ENCODE data around the gene RAP1GDS1.
A peak's percentile ranks its signal among the peaks of the same experiment; 100 is the strongest.
"Not testable (repeated sequence)": the region's sequence is repeated elsewhere in the genome, so short reads cannot be mapped to it uniquely, and the experiment has no call there.

RAP1GDS1 gene

DNA sequence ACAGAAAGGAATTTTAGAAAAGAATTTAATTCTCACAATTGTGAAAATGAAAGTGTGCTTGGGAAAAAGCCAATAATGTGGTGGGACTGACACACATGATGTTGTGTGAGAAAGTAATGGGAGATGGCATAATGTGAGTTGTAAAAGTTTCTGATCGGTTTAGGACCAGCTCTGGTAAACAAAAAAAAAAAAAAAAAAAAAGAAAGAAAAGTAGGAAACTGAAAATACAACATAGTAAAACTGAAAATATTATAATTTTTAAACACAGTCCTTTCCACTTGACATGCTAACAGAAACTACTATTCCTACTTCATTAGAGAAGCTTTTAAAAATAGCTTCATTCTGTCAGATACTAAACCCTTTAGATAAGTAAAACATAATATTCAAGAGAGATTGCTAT, 28.2 kb downstream of the RAP1GDS1 start:
- DNase-seq: no peak

DNA sequence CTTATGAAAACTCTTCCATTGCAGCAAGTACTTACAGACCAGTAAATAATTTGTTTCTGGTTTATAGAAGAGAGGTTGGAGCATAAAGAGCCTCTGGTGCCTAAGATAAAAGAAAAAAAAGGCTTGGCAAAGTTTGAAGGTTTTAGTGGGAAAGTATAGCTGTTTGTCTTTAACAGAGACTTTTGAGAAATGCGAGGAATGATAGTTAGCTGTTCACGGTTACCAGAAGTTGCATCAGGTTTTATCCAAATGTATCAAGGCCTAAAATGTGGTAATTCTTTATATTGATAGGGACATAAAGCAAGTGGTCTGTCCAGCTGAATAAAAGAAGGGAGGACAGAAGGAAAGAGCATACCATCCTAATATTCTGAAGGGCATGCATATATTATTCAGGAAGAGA, 29.3 kb downstream of the RAP1GDS1 start:
- no peak for DNase-seq

DNA sequence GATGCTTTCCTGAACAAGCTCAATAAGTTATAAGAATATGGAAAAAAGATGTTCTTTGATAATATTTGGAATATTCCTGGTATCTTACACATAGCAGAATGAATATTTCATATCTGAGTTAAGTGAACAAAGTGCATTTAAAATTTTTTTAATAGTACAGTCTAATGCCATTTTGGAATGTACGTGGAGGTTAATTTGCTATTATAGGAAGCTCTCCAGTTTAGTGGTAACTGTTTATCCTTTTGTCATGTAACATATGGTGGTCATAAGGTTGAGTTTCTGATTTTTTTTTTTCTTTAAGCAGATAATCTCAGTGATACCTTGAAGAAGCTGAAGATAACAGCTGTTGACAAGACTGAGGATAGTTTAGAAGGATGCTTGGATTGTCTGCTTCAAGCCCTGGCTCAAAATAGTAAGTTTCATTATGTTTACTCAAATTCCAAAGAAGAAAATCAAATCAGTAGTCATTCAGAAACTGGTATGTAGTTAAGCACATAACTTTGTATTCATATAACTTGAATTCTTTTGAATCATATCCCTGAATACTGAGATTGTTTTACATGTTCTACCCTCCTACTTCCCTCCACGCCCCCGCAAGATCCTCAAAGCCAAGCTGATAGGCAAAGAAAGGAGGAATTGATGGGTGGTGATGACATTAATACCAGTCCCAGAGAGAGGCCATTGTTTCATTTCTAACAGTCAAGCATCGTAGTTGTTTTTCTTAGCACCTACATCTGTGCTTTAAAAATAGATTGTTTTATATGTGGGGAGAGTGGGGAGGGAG, 32.1 kb downstream of the RAP1GDS1 start:
- no peak for DNase-seq

- DNase-seq: no peak
Measured at GRCh38 chr4:98298022-98298421, 36.8 kb downstream of the RAP1GDS1 start.

DNA sequence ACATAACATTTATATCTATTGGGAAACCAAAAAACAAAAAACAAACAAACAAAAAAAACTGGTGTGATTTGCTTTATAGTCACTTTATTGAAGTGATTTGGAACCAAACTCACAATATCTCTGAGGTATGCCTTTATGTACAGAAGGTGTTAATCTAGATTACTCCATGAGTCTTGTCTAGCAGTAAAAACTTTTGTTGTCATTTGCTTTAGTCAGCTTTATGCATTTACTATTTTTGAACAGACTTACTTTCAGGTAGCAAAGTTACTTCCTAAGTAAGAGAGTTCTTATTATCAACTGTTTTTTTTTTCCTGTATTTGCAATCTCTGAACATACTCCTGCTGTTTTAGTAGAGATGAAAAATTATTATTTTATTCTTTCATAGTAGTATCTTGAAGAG, 39.5 kb downstream of the RAP1GDS1 start:
- no peak for DNase-seq

DNA sequence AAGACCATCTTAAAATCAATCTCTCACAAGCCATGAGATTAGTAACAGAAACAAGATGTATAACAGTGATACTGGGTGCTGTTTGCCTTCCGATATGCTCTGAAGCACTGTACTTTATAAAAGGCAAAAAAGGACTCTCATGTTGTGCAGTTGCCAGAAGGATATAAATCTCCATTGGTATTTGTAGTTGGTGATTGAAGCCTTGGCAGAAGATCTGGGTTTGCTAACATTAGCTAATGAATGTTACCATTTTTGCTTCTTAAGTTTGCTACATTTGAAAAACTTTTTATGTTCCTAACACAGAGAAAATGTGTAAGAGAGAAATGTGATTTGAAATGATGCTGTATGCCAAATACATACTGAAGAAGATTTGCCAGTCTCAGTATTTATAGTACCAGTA, 44.4 kb downstream of the RAP1GDS1 start:
- no peak for DNase-seq

GRCh38 chr4:98310867-98311266, 49.7 kb downstream of the RAP1GDS1 start:
- DNase-seq: no peak

DNA sequence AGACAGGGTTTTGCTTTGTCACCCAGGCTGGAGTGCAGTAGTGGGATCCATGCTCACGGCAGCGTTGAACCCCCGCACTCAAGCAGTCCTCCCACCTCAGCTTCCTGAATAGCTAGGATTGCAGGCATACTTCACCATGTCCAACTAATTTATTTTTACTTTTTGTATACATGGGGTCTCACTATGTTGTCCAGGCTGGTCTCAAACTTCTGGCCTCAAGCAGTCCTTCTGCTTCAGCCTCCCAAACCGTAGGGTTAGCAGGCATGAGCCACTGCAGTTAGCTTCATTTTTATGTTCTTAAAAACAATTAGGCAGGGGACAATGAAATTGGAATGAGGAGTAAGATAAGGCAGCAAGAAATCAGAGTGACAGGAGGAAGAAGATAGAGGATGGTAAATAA, 50.5 kb downstream of the RAP1GDS1 start:
- DNase-seq: no peak

DNA sequence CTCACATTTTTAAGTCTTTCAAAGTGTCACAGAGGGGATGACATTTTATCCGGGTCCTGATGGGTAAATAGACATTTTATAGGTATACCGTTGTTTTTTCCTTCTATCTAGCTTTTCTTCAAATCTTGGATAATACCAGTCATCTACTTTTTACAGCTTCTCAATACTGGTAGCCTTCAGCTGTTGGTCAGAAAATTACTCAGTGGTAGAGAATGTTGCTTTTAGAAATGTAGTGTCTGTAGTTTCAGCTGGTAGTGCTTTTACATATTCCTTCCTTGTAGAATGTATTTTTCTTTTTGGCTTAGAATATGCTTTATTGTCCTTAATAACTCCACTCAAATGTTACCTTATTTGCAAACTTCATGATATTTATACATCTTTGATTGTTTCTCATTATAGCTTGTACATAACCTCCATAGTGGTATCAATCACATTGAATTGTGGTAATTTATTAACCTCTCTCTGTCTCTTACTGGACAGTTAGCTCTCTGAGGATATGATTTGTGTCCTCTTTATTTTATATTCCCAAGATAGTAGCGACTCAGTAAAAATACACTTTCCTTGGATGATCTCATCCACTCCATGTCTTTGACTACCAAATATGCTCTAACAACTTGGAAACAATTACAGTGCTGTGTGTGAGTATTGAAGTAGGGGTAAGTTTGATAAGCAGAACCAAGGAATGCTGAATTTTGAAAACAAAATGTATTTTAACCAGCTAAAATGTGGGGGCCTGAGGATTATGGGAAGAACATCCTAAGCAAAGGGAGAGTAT, 53.8 kb downstream of the RAP1GDS1 start:
- DNase-seq: no peak

GRCh38 chr4:98318521-98318920, 57.3 kb downstream of the RAP1GDS1 start:
- DNase-seq: no peak

- no peak for DNase-seq
Measured at GRCh38 chr4:98319021-98319420, 57.8 kb downstream of the RAP1GDS1 start.

DNA sequence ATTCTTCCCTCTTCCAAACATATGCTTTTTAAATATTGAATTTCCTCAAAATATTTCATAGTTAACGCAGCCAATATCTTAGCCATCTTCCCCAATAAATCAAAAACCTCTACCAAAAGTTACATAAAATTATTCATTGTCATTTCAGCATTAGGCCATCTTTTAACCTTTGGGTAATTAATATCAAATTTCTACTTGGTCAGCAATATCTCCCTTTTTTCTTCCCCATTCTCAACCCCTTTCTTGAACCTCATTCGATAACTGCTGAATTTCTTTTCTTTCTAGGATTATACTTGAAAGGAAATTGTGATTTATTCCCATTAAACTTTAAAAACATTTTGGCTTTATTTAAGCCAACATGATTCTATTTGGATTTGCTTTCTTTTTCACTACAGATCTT, 65.0 kb downstream of the RAP1GDS1 start:
- no peak for DNase-seq

GRCh38 chr4:98327694-98328093, 66.5 kb downstream of the RAP1GDS1 start:
- DNase-seq: no peak

DNA sequence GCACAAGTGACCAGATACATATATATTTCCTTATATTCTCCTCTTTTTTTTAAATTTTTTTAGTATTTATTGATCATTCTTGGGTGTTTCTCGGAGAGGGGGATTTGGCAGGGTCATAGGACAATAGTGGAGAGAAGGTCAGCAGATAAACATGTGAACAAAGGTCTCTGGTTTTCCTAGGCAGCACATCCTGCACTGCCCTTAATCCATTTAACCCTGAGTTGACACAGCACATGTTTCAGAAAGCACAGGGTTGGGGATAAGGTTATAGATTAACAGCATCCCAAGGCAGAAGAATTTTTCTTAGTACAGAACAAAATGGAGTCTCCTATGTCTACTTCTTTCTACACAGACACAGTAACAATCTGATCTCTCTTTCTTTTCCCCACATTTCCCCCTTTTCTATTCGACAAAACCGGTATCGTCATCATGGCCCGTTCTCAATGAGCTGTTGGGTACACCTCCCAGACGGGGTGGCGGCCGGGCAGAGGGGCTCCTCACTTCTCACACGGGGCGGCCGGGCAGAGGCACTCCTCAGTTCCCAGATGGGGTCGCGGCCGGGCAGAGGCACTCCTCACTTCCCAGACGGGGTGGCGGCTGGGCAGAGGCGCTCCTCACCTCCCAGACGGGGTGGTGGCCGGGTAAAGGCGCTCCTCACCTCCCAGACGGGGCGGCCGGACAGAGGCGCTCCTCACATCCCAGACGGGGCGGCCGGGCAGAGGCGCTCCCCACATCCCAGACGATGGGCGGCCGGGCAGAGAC, 68.9 kb downstream of the RAP1GDS1 start:
- DNase-seq: not testable (repeated sequence)

- no peak for DNase-seq
Measured at GRCh38 chr4:98332017-98332416, 70.8 kb downstream of the RAP1GDS1 start.

DNA sequence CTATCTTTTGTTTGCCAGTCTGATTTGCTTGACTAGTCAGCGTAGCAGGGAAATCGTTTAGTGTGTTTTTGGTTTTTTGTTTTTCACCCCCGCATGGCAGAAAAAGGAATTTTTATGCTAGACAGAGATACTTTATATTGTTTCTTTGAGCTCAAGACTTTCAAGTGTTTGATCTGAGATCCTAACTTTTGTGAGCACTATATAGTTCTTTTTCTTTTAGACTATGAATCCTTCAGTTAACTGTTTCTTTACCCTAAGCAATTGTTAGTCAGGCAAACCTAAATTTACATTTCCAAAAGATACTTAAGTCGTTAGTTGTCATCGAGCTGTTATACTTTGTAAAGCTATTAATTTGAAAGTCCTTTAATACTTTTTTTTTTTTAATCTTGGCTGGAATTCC, 73.3 kb downstream of the RAP1GDS1 start:
- no peak for DNase-seq

DNA sequence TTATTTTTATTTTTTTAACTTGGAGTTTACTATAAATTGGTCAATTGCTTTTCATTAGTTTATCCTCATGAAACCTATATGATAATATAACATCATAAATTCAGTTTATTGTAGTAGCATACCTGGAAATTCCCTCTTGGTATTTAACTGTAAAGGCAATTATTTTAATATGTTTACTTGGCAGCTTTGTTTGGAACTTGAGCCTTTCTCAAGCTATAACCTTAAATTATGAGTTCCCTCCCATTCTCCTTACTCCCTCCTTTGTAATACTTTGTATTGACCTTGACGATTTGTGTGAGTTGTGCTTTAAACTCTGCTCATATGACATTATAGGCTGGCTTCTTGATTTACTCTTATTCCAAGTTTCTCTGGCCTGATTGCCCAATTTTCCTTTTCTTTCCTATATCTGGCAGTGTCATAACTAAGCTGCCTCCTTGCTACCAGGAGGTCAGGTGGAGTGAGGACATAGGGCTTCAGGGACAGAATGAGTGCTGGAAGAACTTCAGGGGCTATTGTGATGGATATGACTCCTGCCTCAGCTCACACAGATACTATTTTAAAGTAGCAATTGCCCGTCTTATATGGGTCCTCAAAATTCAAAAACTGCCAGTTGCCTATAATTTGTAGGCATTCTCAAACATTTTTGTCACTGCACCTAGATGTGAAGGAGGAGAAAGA, 77.7 kb downstream of the RAP1GDS1 start:
- DNase-seq: no peak

DNA sequence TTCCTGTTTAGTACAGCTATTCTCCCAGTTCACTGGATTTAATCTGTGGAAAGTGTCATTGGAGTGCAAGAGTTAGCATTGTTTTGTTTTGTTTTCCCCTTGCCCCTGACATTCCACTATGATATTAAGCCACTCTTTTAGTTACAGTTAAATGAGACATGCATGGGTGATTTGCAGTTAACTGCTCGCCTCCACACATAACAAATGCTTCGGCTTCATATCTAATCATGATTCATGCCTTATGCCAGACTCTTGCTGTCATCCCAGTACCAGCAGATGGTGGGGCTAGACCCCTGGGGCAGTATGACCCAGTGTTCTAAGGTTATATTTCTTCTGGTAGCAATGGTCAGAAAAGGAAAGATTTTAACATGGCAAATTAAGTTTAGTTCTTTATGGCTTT, 80.1 kb downstream of the RAP1GDS1 start:
- DNase-seq: peak; percentile 37

GRCh38 chr4:98343626-98344025, 82.4 kb downstream of the RAP1GDS1 start:
- no peak for DNase-seq

- DNase-seq: no peak
Measured at GRCh38 chr4:98345838-98346237, 84.7 kb downstream of the RAP1GDS1 start.

- no peak for DNase-seq
Measured at GRCh38 chr4:98352396-98352795, 91.2 kb downstream of the RAP1GDS1 start.

GRCh38 chr4:98352940-98353339, 91.8 kb downstream of the RAP1GDS1 start:
- no peak for DNase-seq

DNA sequence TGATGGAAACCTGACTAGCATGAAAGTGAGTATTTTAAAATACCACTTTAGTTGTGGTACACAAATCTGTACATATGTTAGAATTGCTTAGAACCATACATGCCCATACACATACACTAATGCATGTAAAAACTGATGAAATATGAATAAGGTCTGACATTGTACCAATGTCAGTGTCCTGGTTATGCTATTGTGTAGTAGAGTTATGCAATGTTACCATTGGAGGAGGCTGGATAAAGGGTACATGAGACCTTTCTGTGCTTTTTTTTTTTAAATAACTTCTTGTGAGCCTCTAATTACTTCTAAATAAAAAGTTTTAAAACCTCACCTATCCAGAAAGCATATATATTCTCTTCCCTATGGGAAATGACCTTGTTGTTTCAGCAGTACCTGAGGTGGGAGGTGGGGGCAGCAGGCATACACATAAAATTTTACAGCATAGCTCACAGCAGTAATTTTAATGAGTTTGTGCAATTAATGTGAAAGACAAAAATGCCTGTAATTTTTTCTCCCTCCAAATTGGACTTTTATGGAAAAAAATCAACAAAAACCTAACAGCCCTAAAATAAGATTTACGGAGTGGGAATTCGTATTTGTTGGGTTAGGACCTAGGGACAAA, 97.6 kb downstream of the RAP1GDS1 start:
- no peak for DNase-seq

Measured in NCI-H1694 (cell line).